ENCODE measurements around the gene OR2L13.
"Not testable (repeated sequence)": the region's sequence is repeated elsewhere in the genome, so short reads cannot be mapped to it uniquely, and the experiment has no call there.

OR2L13 gene

GRCh38 chr1:248094884-248095283, at the start of gene OR2L13:
Gene OR2L13 (plus strand): TSS chr1:248095184. CDS start chr1:248099376, 4,192 bp downstream.
- no peaks in the 10 kb centered on the region for H3K4me1 ChIP-seq (ENCODE audit: control insufficient read depth, insufficient read depth, low read length)
- no peak for DNase-seq (ENCODE audit: low read depth)
- no peak within 1 kb of the TSS for H3K4me3 ChIP-seq (ENCODE audit: low read length)
- H3K9ac ChIP-seq (ENCODE audit: low read length), result no peak within 1 kb of the TSS
- H3K9me3 ChIP-seq (ENCODE audit: control insufficient read depth, low read length), result no peaks in the 10 kb centered on the region
- no peaks in the 10 kb centered on the region for H3K36me3 ChIP-seq (ENCODE audit: control insufficient read depth, insufficient read depth, low read length, severe bottlenecking)
- H3K27me3 ChIP-seq (replicated peaks; ENCODE audit: control insufficient read depth, insufficient read depth, low read length), result no peaks in the 10 kb centered on the region

- DNase-seq (ENCODE audit: low read depth), result no peak
- H3K36me3 ChIP-seq (ENCODE audit: control insufficient read depth, insufficient read depth, low read length, severe bottlenecking), result no peaks in the 10 kb centered on the region
- H3K4me1 ChIP-seq (ENCODE audit: control insufficient read depth, insufficient read depth, low read length), result no peaks in the 10 kb centered on the region
- H3K9ac ChIP-seq (ENCODE audit: low read length), result no peak overlapping the region
- no peaks in the 10 kb centered on the region for H3K27me3 ChIP-seq (replicated peaks; ENCODE audit: control insufficient read depth, insufficient read depth, low read length)
- H3K9me3 ChIP-seq (ENCODE audit: control insufficient read depth, low read length), result peaks cover 4% of the 10 kb centered on the region
- H3K4me3 ChIP-seq (ENCODE audit: low read length), result no peak overlapping the region
Observed at GRCh38 chr1:248045209-248045608, 49.8 kb upstream of the OR2L13 start.

- Histone ChIP-seq H3K36me3 (ENCODE audit: control insufficient read depth, insufficient read depth, low read length, severe bottlenecking) (no peaks in the 10 kb centered on the region), H3K9ac (ENCODE audit: low read length) (no peak within 1 kb of the TSS), H3K4me1 (ENCODE audit: control insufficient read depth, insufficient read depth, low read length) (no peaks in the 10 kb centered on the region), H3K27me3 (replicated peaks; ENCODE audit: control insufficient read depth, insufficient read depth, low read length) (no peaks in the 10 kb centered on the region), H3K9me3 (ENCODE audit: control insufficient read depth, low read length) (no peaks in the 10 kb centered on the region), H3K4me3 (ENCODE audit: low read length) (no peak within 1 kb of the TSS)
- no peak for DNase-seq (ENCODE audit: low read depth)
Observed at GRCh38 chr1:248046536-248046935, 48.4 kb upstream of the OR2L13 start, which contains the start of gene OR2L3. Gene OR2L3 (plus strand): TSS chr1:248046836. CDS start chr1:248060682, 13,846 bp downstream.

GRCh38 chr1:248047008-248047407, 48.0 kb upstream of the OR2L13 start:
- H3K9ac ChIP-seq (ENCODE audit: low read length), result no peak overlapping the region
- DNase-seq (ENCODE audit: low read depth), result no peak
- no peaks in the 10 kb centered on the region for H3K36me3 ChIP-seq (ENCODE audit: control insufficient read depth, insufficient read depth, low read length, severe bottlenecking)
- H3K9me3 ChIP-seq (ENCODE audit: control insufficient read depth, low read length), result no peaks in the 10 kb centered on the region
- no peaks in the 10 kb centered on the region for H3K4me1 ChIP-seq (ENCODE audit: control insufficient read depth, insufficient read depth, low read length)
- no peak overlapping the region for H3K4me3 ChIP-seq (ENCODE audit: low read length)
- H3K27me3 ChIP-seq (replicated peaks; ENCODE audit: control insufficient read depth, insufficient read depth, low read length), result no peaks in the 10 kb centered on the region

- peaks cover 12% of the 10 kb centered on the region for H3K9me3 ChIP-seq (ENCODE audit: control insufficient read depth, low read length)
- DNase-seq (ENCODE audit: low read depth), result no peak
Observed at GRCh38 chr1:248054671-248055070, 40.3 kb upstream of the OR2L13 start.

GRCh38 chr1:248055261-248055660, 39.7 kb upstream of the OR2L13 start:
- H3K4me3 ChIP-seq (ENCODE audit: low read length), result no peak overlapping the region
- H3K36me3 ChIP-seq (ENCODE audit: control insufficient read depth, insufficient read depth, low read length, severe bottlenecking), result no peaks in the 10 kb centered on the region
- H3K9ac ChIP-seq (ENCODE audit: low read length), result no peak overlapping the region
- no peak for DNase-seq (ENCODE audit: low read depth)
- H3K27me3 ChIP-seq (replicated peaks; ENCODE audit: control insufficient read depth, insufficient read depth, low read length), result no peaks in the 10 kb centered on the region
- H3K9me3 ChIP-seq (ENCODE audit: control insufficient read depth, low read length), result peaks cover 12% of the 10 kb centered on the region
- H3K4me1 ChIP-seq (ENCODE audit: control insufficient read depth, insufficient read depth, low read length), result no peaks in the 10 kb centered on the region

More at GRCh38 chr1:248054671-248055070, 40.3 kb upstream of the OR2L13 start:
- H3K4me1 ChIP-seq (ENCODE audit: control insufficient read depth, insufficient read depth, low read length), result no peaks in the 10 kb centered on the region
- no peak overlapping the region for H3K9ac ChIP-seq (ENCODE audit: low read length)
- H3K36me3 ChIP-seq (ENCODE audit: control insufficient read depth, insufficient read depth, low read length, severe bottlenecking), result no peaks in the 10 kb centered on the region
- no peaks in the 10 kb centered on the region for H3K27me3 ChIP-seq (replicated peaks; ENCODE audit: control insufficient read depth, insufficient read depth, low read length)
- H3K4me3 ChIP-seq (ENCODE audit: low read length), result no peak overlapping the region

- Histone ChIP-seq H3K4me1 (ENCODE audit: control insufficient read depth, insufficient read depth, low read length) (no peaks in the 10 kb centered on the region), H3K4me3 (ENCODE audit: low read length) (no peak overlapping the region), H3K9ac (ENCODE audit: low read length) (no peak overlapping the region), H3K36me3 (ENCODE audit: control insufficient read depth, insufficient read depth, low read length, severe bottlenecking) (no peaks in the 10 kb centered on the region), H3K27me3 (replicated peaks; ENCODE audit: control insufficient read depth, insufficient read depth, low read length) (no peaks in the 10 kb centered on the region), H3K9me3 (ENCODE audit: control insufficient read depth, low read length) (no peaks in the 10 kb centered on the region)
- no peak for DNase-seq (ENCODE audit: low read depth)
Observed at GRCh38 chr1:248065071-248065470, 29.9 kb upstream of the OR2L13 start.

- no peak overlapping the region for H3K4me3 ChIP-seq (ENCODE audit: low read length)
- H3K9ac ChIP-seq (ENCODE audit: low read length), result no peak overlapping the region
- H3K4me1 ChIP-seq (ENCODE audit: control insufficient read depth, insufficient read depth, low read length), result no peaks in the 10 kb centered on the region
- no peaks in the 10 kb centered on the region for H3K27me3 ChIP-seq (replicated peaks; ENCODE audit: control insufficient read depth, insufficient read depth, low read length)
- no peak for DNase-seq (ENCODE audit: low read depth)
- H3K36me3 ChIP-seq (ENCODE audit: control insufficient read depth, insufficient read depth, low read length, severe bottlenecking), result no peaks in the 10 kb centered on the region
- H3K9me3 ChIP-seq (ENCODE audit: control insufficient read depth, low read length), result no peaks in the 10 kb centered on the region
Observed at GRCh38 chr1:248065604-248066003, 29.4 kb upstream of the OR2L13 start.

GRCh38 chr1:248083864-248084263, 11.1 kb upstream of the OR2L13 start:
- H3K4me1 ChIP-seq (ENCODE audit: control insufficient read depth, insufficient read depth, low read length); DNase-seq (ENCODE audit: low read depth); H3K9me3 ChIP-seq (ENCODE audit: control insufficient read depth, low read length); H3K4me3 ChIP-seq (ENCODE audit: low read length); H3K36me3 ChIP-seq (ENCODE audit: control insufficient read depth, insufficient read depth, low read length, severe bottlenecking); H3K9ac ChIP-seq (ENCODE audit: low read length); H3K27me3 ChIP-seq (replicated peaks; ENCODE audit: control insufficient read depth, insufficient read depth, low read length): not testable (repeated sequence)

GRCh38 chr1:248098529-248098928, 3.5 kb downstream of the OR2L13 start:
- Histone ChIP-seq H3K27me3 (replicated peaks; ENCODE audit: control insufficient read depth, insufficient read depth, low read length) (no peaks in the 10 kb centered on the region), H3K36me3 (ENCODE audit: control insufficient read depth, insufficient read depth, low read length, severe bottlenecking) (no peaks in the 10 kb centered on the region), H3K9me3 (ENCODE audit: control insufficient read depth, low read length) (no peaks in the 10 kb centered on the region), H3K4me1 (ENCODE audit: control insufficient read depth, insufficient read depth, low read length) (no peaks in the 10 kb centered on the region), H3K4me3 (ENCODE audit: low read length) (no peak overlapping the region), H3K9ac (ENCODE audit: low read length) (no peak overlapping the region)
- no peak for DNase-seq (ENCODE audit: low read depth)

GRCh38 chr1:248102847-248103246, 7.9 kb downstream of the OR2L13 start:
- no peaks in the 10 kb centered on the region for H3K4me1 ChIP-seq (ENCODE audit: control insufficient read depth, insufficient read depth, low read length)
- DNase-seq (ENCODE audit: low read depth), result no peak
- no peaks in the 10 kb centered on the region for H3K36me3 ChIP-seq (ENCODE audit: control insufficient read depth, insufficient read depth, low read length, severe bottlenecking)
- H3K4me3 ChIP-seq (ENCODE audit: low read length), result no peak overlapping the region
- H3K9me3 ChIP-seq (ENCODE audit: control insufficient read depth, low read length), result peaks cover 14% of the 10 kb centered on the region
- H3K27me3 ChIP-seq (replicated peaks; ENCODE audit: control insufficient read depth, insufficient read depth, low read length), result no peaks in the 10 kb centered on the region
- no peak overlapping the region for H3K9ac ChIP-seq (ENCODE audit: low read length)

GRCh38 chr1:248111157-248111556, 16.2 kb downstream of the OR2L13 start:
- H3K36me3 ChIP-seq (ENCODE audit: control insufficient read depth, insufficient read depth, low read length, severe bottlenecking), result no peaks in the 10 kb centered on the region
- no peaks in the 10 kb centered on the region for H3K27me3 ChIP-seq (replicated peaks; ENCODE audit: control insufficient read depth, insufficient read depth, low read length)
- H3K9me3 ChIP-seq (ENCODE audit: control insufficient read depth, low read length), result peaks cover 27% of the 10 kb centered on the region
- no peak overlapping the region for H3K4me3 ChIP-seq (ENCODE audit: low read length)
- H3K9ac ChIP-seq (ENCODE audit: low read length), result no peak overlapping the region
- DNase-seq (ENCODE audit: low read depth), result no peak
- no peaks in the 10 kb centered on the region for H3K4me1 ChIP-seq (ENCODE audit: control insufficient read depth, insufficient read depth, low read length)
